Breast epithelium (tissue), 4 donors: Measurements from ENCODE around the gene VAT1L. TPM values are rescaled to one million over a fixed set of nuclear protein-coding genes. Genes with fewer than 3 reads are reported as not detected.

Experiments
- DNase-seq, 2 donors: peaks; one replicate each; pipeline ENCODE4 v3.0.0-alpha.2; 2019; ENCODE audit warnings: low spot score in 2 of 2
- H3K27ac ChIP-seq, 2 donors: fragments of 200-600 bp; sonication (generic) in 1 of 2; one replicate each; pipeline ENCODE4 v1.5.1; 2016 to 2019; ENCODE audit warnings: mild to moderate bottlenecking in 1 of 2
- H3K27me3 ChIP-seq, 2 donors: fragments of 200-600 bp; sonication (generic) in 1 of 2; one replicate each; pipeline versions ENCODE4 v1.5.1 to v1.6.0; 2017 to 2019; ENCODE audit warnings: control low read depth in 1 of 2, mild to moderate bottlenecking in 1 of 2
- H3K36me3 ChIP-seq: fragments of 200-600 bp; one replicate; pipeline ENCODE4 v1.5.1; 2019
- H3K4me1 ChIP-seq, 2 donors: fragments of 200-600 bp; sonication (generic); one replicate each; pipeline ENCODE4 v1.5.1; 2016 to 2019; ENCODE audit warnings: control low read depth in 1 of 2
- H3K4me3 ChIP-seq, 3 donors: fragments of 200-600 bp; sonication (generic); 1 replicate in 2 of 3; 2 replicates in 1 of 3; pipeline ENCODE4 v1.5.1; 2016 to 2019; ENCODE audit warnings: mild to moderate bottlenecking in 3 of 3, moderate library complexity in 2 of 3
- H3K9me3 ChIP-seq, 2 donors: fragments of 200-600 bp; sonication (generic) in 1 of 2; one replicate each; pipeline ENCODE4 v1.5.1; 2016 to 2019; ENCODE audit warnings: control low read depth in 1 of 2
- POLR2A ChIP-seq: fragments of 450-650 bp; IDR thresholded peaks from one replicate; pipeline ENCODE4 v1.6.1; 2016; ENCODE audit warnings: antibody characterized with exemption, mild to moderate bottlenecking, moderate library complexity
- POLR2AphosphoS5 ChIP-seq, 3 donors: sonication (generic); formaldehyde crosslinking; IDR thresholded peaks; one replicate each; pipeline ENCODE4 v1.6.1; 2017; ENCODE audit warnings: antibody characterized with exemption in 3 of 3
- intact Hi-C: fragments of 100-400 bp; cut with DNase I; formaldehyde crosslinking; loops from one replicate; pipeline ENCODE4 v1.15.1; 2023; ENCODE audit warnings: low total_unique reads
- total RNA-seq, 3 donors: library from RNA; depleted of rRNA; stranded (reverse); fragments of >200 nt; gene quantifications; one replicate each; pipeline ENCODE4 v1.1.0, GENCODE V29; 2016
- TF ChIP-seq, protein P1 (sequence below), 3 donors: fragments of 450-650 bp; IDR thresholded peaks; one replicate each; pipeline ENCODE4 v1.5.1; 2016 to 2017; ENCODE audit warnings: antibody characterized with exemption in 3 of 3, mild to moderate bottlenecking in 3 of 3, moderate library complexity in 3 of 3

Gene VAT1L
- total RNA-seq, 3 donors from 2014 or later = 0.33 to 0.88 TPM; not detected in 1

DNA sequence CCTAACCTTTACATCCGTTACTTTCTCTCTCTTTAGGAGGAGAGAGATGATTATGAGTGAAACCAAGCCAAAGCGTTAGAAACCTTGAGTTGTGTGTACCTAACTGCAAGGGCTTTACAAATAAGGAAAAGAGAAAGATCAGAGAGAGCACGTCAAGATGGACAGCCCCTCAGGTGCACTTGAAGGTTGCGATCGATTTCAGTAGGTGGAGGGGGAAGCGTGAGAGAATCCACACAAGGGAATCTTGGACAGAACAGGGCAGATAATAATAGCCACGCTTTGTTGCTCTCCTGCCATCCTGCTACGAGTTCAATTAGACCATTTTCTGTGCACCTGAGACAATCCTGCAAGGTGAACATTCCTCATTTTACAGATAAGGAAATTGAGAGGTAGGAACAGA is 78.4 kb downstream of the VAT1L start:
- DNase-seq = no peak
- TF ChIP-seq, protein P1, sequence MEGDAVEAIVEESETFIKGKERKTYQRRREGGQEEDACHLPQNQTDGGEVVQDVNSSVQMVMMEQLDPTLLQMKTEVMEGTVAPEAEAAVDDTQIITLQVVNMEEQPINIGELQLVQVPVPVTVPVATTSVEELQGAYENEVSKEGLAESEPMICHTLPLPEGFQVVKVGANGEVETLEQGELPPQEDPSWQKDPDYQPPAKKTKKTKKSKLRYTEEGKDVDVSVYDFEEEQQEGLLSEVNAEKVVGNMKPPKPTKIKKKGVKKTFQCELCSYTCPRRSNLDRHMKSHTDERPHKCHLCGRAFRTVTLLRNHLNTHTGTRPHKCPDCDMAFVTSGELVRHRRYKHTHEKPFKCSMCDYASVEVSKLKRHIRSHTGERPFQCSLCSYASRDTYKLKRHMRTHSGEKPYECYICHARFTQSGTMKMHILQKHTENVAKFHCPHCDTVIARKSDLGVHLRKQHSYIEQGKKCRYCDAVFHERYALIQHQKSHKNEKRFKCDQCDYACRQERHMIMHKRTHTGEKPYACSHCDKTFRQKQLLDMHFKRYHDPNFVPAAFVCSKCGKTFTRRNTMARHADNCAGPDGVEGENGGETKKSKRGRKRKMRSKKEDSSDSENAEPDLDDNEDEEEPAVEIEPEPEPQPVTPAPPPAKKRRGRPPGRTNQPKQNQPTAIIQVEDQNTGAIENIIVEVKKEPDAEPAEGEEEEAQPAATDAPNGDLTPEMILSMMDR (IDR thresholded peaks at IDR 0.05) = no peak
- no peak for TF ChIP-seq POLR2AphosphoS5 (IDR thresholded peaks at IDR 0.05)
- Histone ChIP-seq H3K27ac (no peak overlapping the region), H3K4me3 (peak overlapping the region in 1 of 3 donors; percentile 23), H3K9me3 (no peaks in the 10 kb centered on the region), H3K36me3 (no peaks in the 10 kb centered on the region), H3K27me3 (no peaks in the 10 kb centered on the region), H3K4me1 (no peaks in the 10 kb centered on the region)
- intact Hi-C loops = no loop called here

DNA sequence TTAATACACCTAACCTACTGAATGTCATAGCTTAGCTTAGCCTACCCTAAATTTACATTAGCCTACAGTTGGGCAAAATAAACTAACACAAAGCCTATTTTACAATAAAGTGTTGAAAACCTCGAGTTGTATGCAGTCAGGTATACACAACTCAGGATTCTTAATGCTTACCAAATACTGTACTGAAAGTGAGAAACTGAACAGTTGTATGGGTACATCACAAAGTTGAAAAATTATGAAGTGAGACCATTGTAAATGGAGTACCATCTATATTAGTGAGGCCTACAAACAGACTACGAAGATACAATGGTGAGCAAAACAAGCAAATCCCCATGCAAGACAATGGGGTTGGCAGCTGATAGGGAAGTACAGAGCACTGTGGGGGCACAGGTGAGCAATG is 79.7 kb downstream of the VAT1L start:
- no peaks in the 10 kb centered on the region for H3K4me1 ChIP-seq
- no peak for DNase-seq
- H3K27me3 ChIP-seq = no peaks in the 10 kb centered on the region
- no peak overlapping the region for H3K4me3 ChIP-seq
- intact Hi-C loops = no loop called here
- no peaks in the 10 kb centered on the region for H3K9me3 ChIP-seq
- TF ChIP-seq POLR2AphosphoS5 (IDR thresholded peaks at IDR 0.05) = no peak
- no peak overlapping the region for H3K27ac ChIP-seq
- H3K36me3 ChIP-seq = no peaks in the 10 kb centered on the region

DNA sequence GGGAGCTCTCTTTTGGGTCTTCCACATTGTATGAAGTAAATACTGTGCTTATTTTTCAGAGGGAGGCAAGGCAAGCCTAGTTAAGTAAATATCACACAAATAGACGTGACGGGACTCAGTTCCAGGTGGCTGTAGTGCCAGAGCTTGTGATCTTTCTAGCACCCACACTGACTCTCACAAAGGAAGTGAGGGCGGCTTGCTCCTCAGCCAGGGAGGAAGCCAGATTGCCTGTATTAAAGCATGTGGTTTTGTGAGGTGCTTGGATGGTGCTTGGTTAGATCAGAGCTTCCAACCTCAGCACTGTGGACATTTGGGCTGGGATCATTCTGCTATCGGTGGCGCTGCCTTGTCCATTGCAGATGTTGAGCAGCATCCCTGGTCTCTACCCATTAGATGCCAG is 80.1 kb downstream of the VAT1L start:
- no peaks in the 10 kb centered on the region for H3K27me3 ChIP-seq
- no peak overlapping the region for H3K4me3 ChIP-seq
- H3K4me1 ChIP-seq = no peaks in the 10 kb centered on the region
- no peak overlapping the region for H3K27ac ChIP-seq
- no peaks in the 10 kb centered on the region for H3K9me3 ChIP-seq
- intact Hi-C loops = no loop called here
- H3K36me3 ChIP-seq = no peaks in the 10 kb centered on the region
- no peak for TF ChIP-seq POLR2AphosphoS5 (IDR thresholded peaks at IDR 0.05)
- TF ChIP-seq, protein P1 (IDR thresholded peaks at IDR 0.05) = no peak
- TF ChIP-seq POLR2A = no peak
- no peak for DNase-seq

- H3K27me3 ChIP-seq = no peaks in the 10 kb centered on the region
- no peak overlapping the region for H3K27ac ChIP-seq
- H3K36me3 ChIP-seq = no peaks in the 10 kb centered on the region
- DNase-seq = peak in 1 of 2 donors; percentile 19
- no peaks in the 10 kb centered on the region for H3K4me1 ChIP-seq
- H3K9me3 ChIP-seq = no peaks in the 10 kb centered on the region
- TF ChIP-seq POLR2A (no peak), POLR2AphosphoS5 (IDR thresholded peaks at IDR 0.05) (no peak)
- TF ChIP-seq, protein P1 (IDR thresholded peaks at IDR 0.05) = no peak
- no peak overlapping the region for H3K4me3 ChIP-seq
- intact Hi-C loops = no loop called here
Observed at GRCh38 chr16:77869997-77870813, 81.8 kb downstream of the VAT1L start.

DNA sequence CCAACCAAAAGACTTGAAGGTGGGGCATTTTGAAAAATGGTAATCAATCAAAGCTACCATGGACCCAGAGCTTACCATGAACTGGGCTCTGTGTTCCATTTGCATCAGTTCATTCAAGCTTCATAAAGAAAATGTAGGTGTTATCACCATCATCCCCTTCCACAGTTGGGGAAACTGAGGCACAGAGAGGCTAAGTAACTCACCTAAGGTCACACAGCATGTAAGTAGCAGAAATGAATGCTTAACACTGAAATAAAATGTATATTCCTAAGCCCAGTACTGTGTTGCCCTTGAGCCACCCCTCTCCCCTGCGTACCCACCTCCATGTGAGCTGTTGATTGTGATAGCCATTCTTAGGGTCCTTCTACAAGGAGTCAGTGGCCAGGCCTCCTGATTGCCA is 83.6 kb downstream of the VAT1L start:
- DNase-seq = no peak
- H3K4me1 ChIP-seq = no peaks in the 10 kb centered on the region
- no peaks in the 10 kb centered on the region for H3K36me3 ChIP-seq
- H3K27me3 ChIP-seq = no peaks in the 10 kb centered on the region
- intact Hi-C loops = no loop called here
- TF ChIP-seq POLR2AphosphoS5 (IDR thresholded peaks at IDR 0.05) = no peak
- TF ChIP-seq, protein P1 (IDR thresholded peaks at IDR 0.05) = no peak
- TF ChIP-seq POLR2A = no peak
- H3K27ac ChIP-seq = no peak overlapping the region
- no peak overlapping the region for H3K4me3 ChIP-seq
- no peaks in the 10 kb centered on the region for H3K9me3 ChIP-seq
